ENCODE measurements around the gene ZNRF1. TPM values are rescaled to one million over a fixed set of nuclear protein-coding genes. Genes with fewer than 3 reads are reported as not detected.
A peak's percentile ranks its signal among the peaks of the same experiment; 100 is the strongest.

The ZNRF1 gene
- total and polyA plus RNA-seq, 2 of the 13 experiments (the other 11 are each of a cell fraction or from before 2014, with no cell fraction given) = 43.9 to 58.7 TPM

GRCh38 chr16:75000481-75001081 is 1.8 kb downstream of the ZNRF1 start (continued):
- TF ChIP-seq HMGXB4 (CRISPR knock-in tag; IDR thresholded peaks at IDR 0.05; ENCODE audit: borderline replicate concordance in 1 of 2, low read depth in 1 of 2) = 0 out of 4 replicates have a peak, but pooled peaks of 1 of the 2 experiments have one; percentile 12
- TF ChIP-seq PHF21A (CRISPR knock-in tag; IDR thresholded peaks at IDR 0.05) = peak; percentile 28; the same call in 1 of the 2 replicates
- TF ChIP-seq ZNF382 (CRISPR knock-in tag; IDR thresholded peaks at IDR 0.05; ENCODE audit: borderline replicate concordance) = no peak
- peak; percentile 88 for TF ChIP-seq ZNF501 (CRISPR knock-in tag; IDR thresholded peaks at IDR 0.05)
- peak; percentile 31; the same call in 1 of the 2 replicates for TF ChIP-seq ZNF598 (CRISPR knock-in tag; IDR thresholded peaks at IDR 0.05; ENCODE audit: borderline replicate concordance)
- TF ChIP-seq MAFG (CRISPR knock-in tag; IDR thresholded peaks at IDR 0.05) = no peak
- TF ChIP-seq ZFP36L1 (CRISPR knock-in tag; IDR thresholded peaks at IDR 0.05) = peak; percentile 36; the same call in 1 of the 2 replicates
- 0 out of 2 replicates have a peak, but pooled peaks have one; percentile 25 for TF ChIP-seq PRMT3 (CRISPR knock-in tag; IDR thresholded peaks at IDR 0.05; ENCODE audit: borderline replicate concordance, low read depth)
- TF ChIP-seq ZNF224 (CRISPR knock-in tag; IDR thresholded peaks at IDR 0.05) = 0 out of 2 replicates have a peak, but pooled peaks have one; percentile 31
- 0 out of 2 replicates have a peak, but pooled peaks have one; percentile 43 for TF ChIP-seq MAF1 (CRISPR knock-in tag; IDR thresholded peaks at IDR 0.05; ENCODE audit: borderline replicate concordance)
- 0 out of 2 replicates have a peak, but pooled peaks have one; percentile 32 for TF ChIP-seq ZBTB7B (CRISPR knock-in tag; IDR thresholded peaks at IDR 0.05)
- TF ChIP-seq MIER2 (CRISPR knock-in tag; IDR thresholded peaks at IDR 0.05) = no peak
- TF ChIP-seq HNF1B (CRISPR knock-in tag; IDR thresholded peaks at IDR 0.05) = peak; percentile 65; the same call in 1 of the 2 replicates

Measured in HepG2 (cell line).